Measurements from ENCODE around the gene KHDC3L. TPM values are rescaled to one million over a fixed set of nuclear protein-coding genes. Genes with fewer than 3 reads are reported as not detected.

The KHDC3L gene
- total and polyA plus RNA-seq, 10 of the 15 experiments (the other 5 are each of a cell fraction or from before 2014, with no cell fraction given): not detected

- SMC1A ChIA-PET (ENCODE audit: uncharacterized antibody, unreplicated experiment): interaction anchor here (1.0 to 1.7 kb wide), 9 partner anchors 9 to 977 kb away, joined by 3 to 10 read pairs (median 4); partner anchors contain the start of gene MTO1
- 67% methylated on average over 4 of the region's 4 CpGs for WGBS (ENCODE audit: insufficient coverage, insufficient replicate concordance, low lambda C conversion rate, missing lambda C conversion rate)
- Histone ChIP-seq H3K9me3 (replicated peaks; ENCODE audit: control insufficient read depth, insufficient read depth, low read length) (no peaks in the 10 kb centered on the region), H3K4me3 (peak overlapping the region; percentile 51), H3K9ac (ENCODE audit: control insufficient read depth, insufficient read depth, low read length) (peak overlapping the region; percentile 60; the same call in 1 of the 2 replicates), H4K20me1 (ENCODE audit: control insufficient read depth, insufficient read depth) (no peaks in the 10 kb centered on the region), H3K79me2 (ENCODE audit: control insufficient read depth, insufficient read depth, low read length) (no peaks in the 10 kb centered on the region), H3K4me1 (ENCODE audit: control insufficient read depth, insufficient read depth, low read length) (no peaks in the 10 kb centered on the region), H3K27me3 (replicated peaks in 1 of 2; ENCODE audit: control insufficient read depth in 2 of 2, insufficient read depth in 2 of 2, low read length in 1 of 2) (no peaks in the 10 kb centered on the region), H3K36me3 (ENCODE audit: control insufficient read depth in 2 of 2, insufficient read depth in 2 of 2, low read length in 1 of 2) (no peaks in the 10 kb centered on the region), H2AFZ (ENCODE audit: control insufficient read depth, low read depth, low read length) (peak overlapping the region; percentile 93), H3K27ac (ENCODE audit: control insufficient read depth, insufficient read depth) (no peak overlapping the region), H3K4me2 (ENCODE audit: control insufficient read depth, insufficient read depth) (peak overlapping the region; percentile 90; the same call in 1 of the 2 replicates)
- RAD21 ChIA-PET (ENCODE audit: unreplicated experiment): interaction anchor here (0.8 to 3.0 kb wide), 10 partner anchors 13 to 772 kb away, joined by 3 to 22 read pairs (median 4); no protein-coding TSS in a partner anchor
- POLR2A ChIA-PET: no interaction called here
- TF ChIP-seq EZH2 (IDR thresholded peaks at IDR 0.05; ENCODE audit: borderline replicate concordance, control insufficient read depth, low read depth, low read length) (no peak), SIX5 (IDR thresholded peaks at IDR 0.05; ENCODE audit: low read depth, low read length, severe bottlenecking) (no peak), EGR1 (IDR thresholded peaks at IDR 0.05; ENCODE audit: borderline replicate concordance in 1 of 2, low read depth in 2 of 2, low read length in 2 of 2) (no peak)
- DNase-seq (ENCODE audit: low read depth, low spot score): no peak
- intact Hi-C loops (cut with micrococcal nuclease; ENCODE audit: unreplicated experiment) (loop anchor here (1.0 to 5.0 kb wide), 2 partner anchors 59 to 264 kb away; partner anchors contain the start of gene SLC17A5), in situ Hi-C loops (cut with MboI) (no loop called here)
- no TSS peak for BruUV-seq (replicated peaks)
- CTCF ChIA-PET: interaction anchor here (0.6 to 2.3 kb wide), 24 partner anchors 9 to 973 kb away, joined by 3 to 22 read pairs (median 4); no protein-coding TSS in a partner anchor
- no peak for FAIRE-seq
- ATAC-seq: peak; percentile 49
Measured at GRCh38 chr6:73388433-73388799, 26.0 kb downstream of the KHDC3L start.

DNA sequence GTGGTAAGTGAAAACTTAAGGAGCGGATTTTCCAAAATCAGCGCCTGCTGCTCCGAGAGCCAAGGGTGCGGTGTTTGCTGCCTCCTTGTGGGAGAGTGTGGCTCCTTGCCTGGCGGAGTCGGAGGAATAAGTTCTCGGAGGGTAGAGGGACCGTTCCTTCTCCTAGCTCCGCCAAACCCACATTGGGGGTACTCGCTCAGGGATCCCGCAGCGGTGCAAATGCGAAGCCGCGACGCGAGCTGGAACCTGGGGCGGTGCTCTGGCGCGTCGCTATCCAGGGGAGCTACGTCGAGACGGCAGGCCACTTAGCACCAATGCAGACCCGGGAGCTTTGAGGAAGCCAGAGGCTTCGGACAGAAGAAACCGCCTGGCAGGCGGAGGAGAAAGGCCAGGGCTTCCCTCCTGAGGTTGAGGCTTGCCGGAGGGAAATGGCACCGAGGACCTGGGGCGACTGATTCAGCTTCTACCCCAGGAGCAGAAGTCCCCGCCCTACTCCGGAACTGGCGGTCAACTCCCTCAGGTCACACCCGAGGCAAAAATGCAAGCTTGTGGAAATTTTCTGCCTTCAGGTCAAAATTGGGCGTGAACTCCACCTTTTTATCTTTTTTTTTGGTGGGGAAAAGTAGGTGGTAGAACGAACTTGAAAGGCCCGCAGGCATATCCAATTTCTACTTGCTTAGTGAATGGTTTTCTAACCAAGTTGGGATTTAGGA, 26.5 kb downstream of the KHDC3L start:
- intact Hi-C loops (cut with micrococcal nuclease; ENCODE audit: unreplicated experiment): loop anchor here (1.0 to 5.0 kb wide), 2 partner anchors 60 to 263 kb away; partner anchors contain the start of gene SLC17A5
- FAIRE-seq: peak; percentile 84
- TF ChIP-seq ATF7 (IDR thresholded peaks at IDR 0.05; ENCODE audit: low read depth) (no peak), EZH2 (IDR thresholded peaks at IDR 0.05; ENCODE audit: borderline replicate concordance, control insufficient read depth, low read depth, low read length) (no peak), PBX3 (IDR thresholded peaks at IDR 0.05; ENCODE audit: insufficient replicate concordance, low read depth, low read length) (no peak), SMC3 (IDR thresholded peaks at IDR 0.05; ENCODE audit: borderline replicate concordance, low read length) (peak; percentile 37; the same call in 1 of the 2 replicates), SUZ12 (IDR thresholded peaks at IDR 0.05; ENCODE audit: unreplicated experiment) (no peak), ELK1 (IDR thresholded peaks at IDR 0.05; ENCODE audit: low read depth, low read length) (peak; percentile 23; the same call in 1 of the 2 replicates), MAX (IDR thresholded peaks at IDR 0.05; ENCODE audit: low read depth, low read length) (no peak)

More for the DNA sequence above, 26.5 kb downstream of the KHDC3L start:
- Histone ChIP-seq H3K79me2 (ENCODE audit: control insufficient read depth, insufficient read depth, low read length) (no peaks in the 10 kb centered on the region), H3K9me3 (replicated peaks; ENCODE audit: control insufficient read depth, insufficient read depth, low read length) (no peaks in the 10 kb centered on the region), H3K36me3 (ENCODE audit: control insufficient read depth in 2 of 2, insufficient read depth in 2 of 2, low read length in 1 of 2) (no peaks in the 10 kb centered on the region), H3K27me3 (replicated peaks in 1 of 2; ENCODE audit: control insufficient read depth in 2 of 2, insufficient read depth in 2 of 2, low read length in 1 of 2) (no peaks in the 10 kb centered on the region), H3K27ac (ENCODE audit: control insufficient read depth, insufficient read depth) (no peak overlapping the region), H3K4me1 (ENCODE audit: control insufficient read depth, insufficient read depth, low read length) (no peaks in the 10 kb centered on the region), H3K4me3 (peak overlapping the region; percentile 51), H3K9ac (ENCODE audit: control insufficient read depth, insufficient read depth, low read length) (peak overlapping the region; percentile 60), H3K4me2 (ENCODE audit: control insufficient read depth, insufficient read depth) (peak overlapping the region; percentile 90), H4K20me1 (ENCODE audit: control insufficient read depth, insufficient read depth) (no peaks in the 10 kb centered on the region), H2AFZ (ENCODE audit: control insufficient read depth, low read depth, low read length) (peak overlapping the region; percentile 93)
- WGBS (ENCODE audit: insufficient coverage, insufficient replicate concordance, low lambda C conversion rate, missing lambda C conversion rate): 2% methylated on average over 37 of the region's 38 CpGs
- CTCF ChIA-PET: interaction anchor here (0.6 to 2.3 kb wide), 26 partner anchors 9 to 977 kb away, joined by 3 to 22 read pairs (median 3); no protein-coding TSS in a partner anchor
- in situ Hi-C loops (cut with MboI): no loop called here
- POLR2A ChIA-PET: interaction anchor here (0.7 kb wide), 1 partner anchor 72 kb away, joined by 3 read pairs; the partner anchor contains the start of gene MTO1
- ATAC-seq (peak; percentile 92), DNase-seq (ENCODE audit: low read depth, low spot score) (no peak)
- RAD21 ChIA-PET (ENCODE audit: unreplicated experiment): interaction anchor here (0.7 to 3.0 kb wide), 12 partner anchors 13 to 773 kb away, joined by 3 to 22 read pairs (median 4); no protein-coding TSS in a partner anchor
- SMC1A ChIA-PET (ENCODE audit: uncharacterized antibody, unreplicated experiment): interaction anchor here (0.7 to 1.7 kb wide), 11 partner anchors 8 to 977 kb away, joined by 3 to 10 read pairs (median 4); partner anchors contain the start of gene MTO1
- no TSS peak for BruUV-seq (replicated peaks)

Data from GM12878 (cell line).